Activated CD4-positive, CD25-positive, alpha-beta regulatory T cell (primary cell): Measurements from ENCODE around the gene PLEKHH3.
"Not testable (repeated sequence)": the region's sequence is repeated elsewhere in the genome, so short reads cannot be mapped to it uniquely, and the experiment has no call there.

ENCODE experiments used
- DNase-seq, 4 experiments: peaks; one replicate each; lab custom pipeline; 2025; lab: John Stamatoyannopoulos, UW

PLEKHH3 gene

GRCh38 chr17:42672038-42672437 is 4.8 kb downstream of the PLEKHH3 start:
- DNase-seq: no peak

GRCh38 chr17:42670789-42671657 is 5.8 kb downstream of the PLEKHH3 start:
- no peak for DNase-seq

- DNase-seq: peak in 1 of 4 experiments; percentile 34
Measured at GRCh38 chr17:42669977-42670788, 6.6 kb downstream of the PLEKHH3 start.

GRCh38 chr17:42669705-42669976 is 7.2 kb downstream of the PLEKHH3 start:
- no peak for DNase-seq

GRCh38 chr17:42667088-42667951 is 9.5 kb downstream of the PLEKHH3 start:
- no peak for DNase-seq

GRCh38 chr17:42666126-42666525 is 10.7 kb downstream of the PLEKHH3 start:
- not testable (repeated sequence) for DNase-seq

- no peak for DNase-seq
Measured at GRCh38 chr17:42665581-42666001, 11.2 kb downstream of the PLEKHH3 start.

- DNase-seq: no peak
Measured at GRCh38 chr17:42660692-42661345, 16.0 kb downstream of the PLEKHH3 start.

GRCh38 chr17:42659932-42660274 is 16.9 kb downstream of the PLEKHH3 start:
- not testable (repeated sequence) for DNase-seq

GRCh38 chr17:42659079-42659931 is 17.5 kb downstream of the PLEKHH3 start, which contains the start of gene TUBG2:
Gene TUBG2, plus strand, starts transcription at chr17:42659284. Its CDS starts 220 bp downstream, at chr17:42659504.
- DNase-seq: peak in 3 of 4 experiments; percentile 24 to 59 (median 54)

- DNase-seq: no peak
Measured at GRCh38 chr17:42657824-42658588, 18.8 kb downstream of the PLEKHH3 start.

GRCh38 chr17:42655528-42655927 is 21.3 kb downstream of the PLEKHH3 start:
- no peak for DNase-seq

GRCh38 chr17:42653179-42654124 is 23.3 kb downstream of the PLEKHH3 start:
- no peak for DNase-seq

- no peak for DNase-seq
Measured at GRCh38 chr17:42651392-42651791, 25.4 kb downstream of the PLEKHH3 start.

- DNase-seq: no peak
Measured at GRCh38 chr17:42647778-42648177, 29.0 kb downstream of the PLEKHH3 start.

GRCh38 chr17:42642336-42642735 is 34.5 kb downstream of the PLEKHH3 start:
- no peak for DNase-seq

- DNase-seq: no peak
Measured at GRCh38 chr17:42640121-42640520, 36.7 kb downstream of the PLEKHH3 start.

GRCh38 chr17:42639525-42640113 is 37.2 kb downstream of the PLEKHH3 start:
- DNase-seq: no peak
